ENCODE data around the gene ICAM4. TPM values are rescaled to one million over a fixed set of nuclear protein-coding genes. Genes with fewer than 3 reads are reported as not detected.

The ICAM4 gene
- total and polyA plus RNA-seq, 2 of the 13 experiments (the other 11 are each of a cell fraction or from before 2014, with no cell fraction given), result 2.9 to 4.0 TPM

DNA sequence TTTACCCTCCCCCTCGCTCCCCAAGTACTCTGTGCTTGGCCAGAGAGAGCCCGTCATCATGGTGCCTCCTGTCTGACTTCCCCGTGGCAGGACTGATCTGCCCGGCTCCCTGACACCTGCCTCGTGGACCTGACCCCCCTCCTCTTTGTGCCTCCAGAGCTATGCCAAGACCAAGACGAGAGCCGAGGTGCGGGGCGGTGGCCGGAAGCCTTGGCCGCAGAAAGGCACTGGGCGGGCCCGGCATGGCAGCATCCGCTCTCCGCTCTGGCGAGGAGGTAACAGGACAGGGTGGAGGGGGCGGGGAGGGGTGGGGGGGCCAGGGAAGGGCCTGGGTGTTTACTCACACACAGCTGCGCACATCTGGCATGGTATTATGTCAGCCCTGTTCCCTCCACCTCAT lies 30.2 kb upstream of the ICAM4 start:
- ATAC-seq (no peak), FAIRE-seq (no peak)
- in situ Hi-C loops (cut with HindIII; ENCODE audit: extremely low pct_ligation_motif_present, low pct_unique_long_range_greater_than_20kb), result no loop called here

More for the DNA sequence above, 30.2 kb upstream of the ICAM4 start:
- H3K4me3 ChIP-seq (replicated peaks in 1 of 3; ENCODE audit: insufficient read depth in 1 of 3, low read depth in 2 of 3, low read length in 3 of 3), result no peak overlapping the region
- H2AFZ ChIP-seq (ENCODE audit: low read length), result no peak overlapping the region
- no peak overlapping the region for H3K4me2 ChIP-seq (ENCODE audit: low read depth, low read length)
- H3K79me2 ChIP-seq (ENCODE audit: insufficient read depth, low read length), result peaks cover 11% of the 10 kb centered on the region
- intact Hi-C loops (cut with micrococcal nuclease; ENCODE audit: unreplicated experiment), result no loop called here
- TF ChIP-seq, protein P1, sequence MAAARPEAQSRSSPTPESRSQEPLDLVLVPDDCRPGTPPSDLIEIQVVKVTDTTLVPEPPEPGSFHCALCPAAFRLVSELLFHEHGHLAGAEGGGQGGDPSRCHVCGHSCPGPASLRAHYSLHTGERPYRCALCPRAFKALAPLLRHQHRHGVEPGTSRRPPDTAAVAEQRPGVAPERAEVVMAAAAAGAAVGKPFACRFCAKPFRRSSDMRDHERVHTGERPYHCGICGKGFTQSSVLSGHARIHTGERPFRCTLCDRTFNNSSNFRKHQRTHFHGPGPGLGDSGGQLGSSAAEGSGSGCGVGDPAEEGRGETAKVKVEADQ (CRISPR knock-in tag; IDR thresholded peaks at IDR 0.05; ENCODE audit: borderline replicate concordance), result no peak
- TF ChIP-seq ZNF383 (CRISPR knock-in tag; IDR thresholded peaks at IDR 0.05; ENCODE audit: borderline replicate concordance), result no peak
- TF ChIP-seq, protein P2, sequence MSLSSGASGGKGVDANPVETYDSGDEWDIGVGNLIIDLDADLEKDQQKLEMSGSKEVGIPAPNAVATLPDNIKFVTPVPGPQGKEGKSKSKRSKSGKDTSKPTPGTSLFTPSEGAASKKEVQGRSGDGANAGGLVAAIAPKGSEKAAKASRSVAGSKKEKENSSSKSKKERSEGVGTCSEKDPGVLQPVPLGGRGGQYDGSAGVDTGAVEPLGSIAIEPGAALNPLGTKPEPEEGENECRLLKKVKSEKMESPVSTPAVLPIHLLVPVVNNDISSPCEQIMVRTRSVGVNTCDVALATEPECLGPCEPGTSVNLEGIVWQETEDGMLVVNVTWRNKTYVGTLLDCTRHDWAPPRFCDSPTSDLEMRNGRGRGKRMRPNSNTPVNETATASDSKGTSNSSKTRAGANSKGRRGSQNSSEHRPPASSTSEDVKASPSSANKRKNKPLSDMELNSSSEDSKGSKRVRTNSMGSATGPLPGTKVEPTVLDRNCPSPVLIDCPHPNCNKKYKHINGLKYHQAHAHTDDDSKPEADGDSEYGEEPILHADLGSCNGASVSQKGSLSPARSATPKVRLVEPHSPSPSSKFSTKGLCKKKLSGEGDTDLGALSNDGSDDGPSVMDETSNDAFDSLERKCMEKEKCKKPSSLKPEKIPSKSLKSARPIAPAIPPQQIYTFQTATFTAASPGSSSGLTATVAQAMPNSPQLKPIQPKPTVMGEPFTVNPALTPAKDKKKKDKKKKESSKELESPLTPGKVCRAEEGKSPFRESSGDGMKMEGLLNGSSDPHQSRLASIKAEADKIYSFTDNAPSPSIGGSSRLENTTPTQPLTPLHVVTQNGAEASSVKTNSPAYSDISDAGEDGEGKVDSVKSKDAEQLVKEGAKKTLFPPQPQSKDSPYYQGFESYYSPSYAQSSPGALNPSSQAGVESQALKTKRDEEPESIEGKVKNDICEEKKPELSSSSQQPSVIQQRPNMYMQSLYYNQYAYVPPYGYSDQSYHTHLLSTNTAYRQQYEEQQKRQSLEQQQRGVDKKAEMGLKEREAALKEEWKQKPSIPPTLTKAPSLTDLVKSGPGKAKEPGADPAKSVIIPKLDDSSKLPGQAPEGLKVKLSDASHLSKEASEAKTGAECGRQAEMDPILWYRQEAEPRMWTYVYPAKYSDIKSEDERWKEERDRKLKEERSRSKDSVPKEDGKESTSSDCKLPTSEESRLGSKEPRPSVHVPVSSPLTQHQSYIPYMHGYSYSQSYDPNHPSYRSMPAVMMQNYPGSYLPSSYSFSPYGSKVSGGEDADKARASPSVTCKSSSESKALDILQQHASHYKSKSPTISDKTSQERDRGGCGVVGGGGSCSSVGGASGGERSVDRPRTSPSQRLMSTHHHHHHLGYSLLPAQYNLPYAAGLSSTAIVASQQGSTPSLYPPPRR (CRISPR knock-in tag; IDR thresholded peaks at IDR 0.05; ENCODE audit: borderline replicate concordance), result no peak
- peak; percentile 41 for TF ChIP-seq AGO2 (optimal IDR thresholded peaks at IDR 0.05; ENCODE audit: low read depth, low read length)
- ChIA-PET CTCF (ENCODE audit: low intra/inter-chr PET ratio, low total read pairs) (no interaction called here), POLR2A (interaction anchor here (5.4 kb wide), 1 partner anchor 14 kb away, joined by 71 read pairs; the partner anchor contains the start of gene ICAM1)
- H4K20me1 ChIP-seq (ENCODE audit: insufficient read depth, low read length), result no peaks in the 10 kb centered on the region
- H3K36me3 ChIP-seq (replicated peaks in 1 of 2; ENCODE audit: control insufficient read depth in 1 of 2, insufficient read depth in 2 of 2, low read length in 2 of 2), result peaks cover 12 to 40% of the 10 kb centered on the region in 2 experiments
- BruUV-seq (replicated peaks), result no TSS peak
- no peaks in the 10 kb centered on the region for H3K9me3 ChIP-seq (ENCODE audit: low read length)
- no peaks in the 10 kb centered on the region; a peak in 1 of 5 replicates for H3K27me3 ChIP-seq (ENCODE audit: control insufficient read depth in 1 of 2, insufficient read depth in 2 of 2, low read length in 2 of 2)
- H3K4me1 ChIP-seq (ENCODE audit: insufficient read depth, low read length), result peaks cover 65% of the 10 kb centered on the region
- DNase-seq (ENCODE audit: low spot score), result no peak
- H3K9ac ChIP-seq (ENCODE audit: insufficient read depth, low read depth, low read length), result no peak overlapping the region
- H3K27ac ChIP-seq (ENCODE audit: extremely low read length, insufficient read depth, low read length), result no peak overlapping the region
- 99% methylated on average over 15 of the region's 18 CpGs for WGBS (ENCODE audit: low lambda C conversion rate)
